Hepatocyte (in vitro differentiated cells): ENCODE data around the gene EEF1A1. TPM values are rescaled to one million over a fixed set of nuclear protein-coding genes. Genes with fewer than 3 reads are reported as not detected.
"Not testable (repeated sequence)": the region's sequence is repeated elsewhere in the genome, so short reads cannot be mapped to it uniquely, and the experiment has no call there.

Source experiments
- DNase-seq: peaks from one replicate; pipeline ENCODE4 v3.0.0-alpha.2; 2016; ENCODE audit warnings: low spot score
- H2AFZ ChIP-seq: fragments of 200-600 bp; sonication (generic); 2 replicates; pipeline ENCODE4 v1.6.0; 2016; ENCODE audit warnings: antibody characterized with exemption, mild to moderate bottlenecking
- H3K27ac ChIP-seq: fragments of 200-600 bp; sonication (generic); 2 replicates; pipeline ENCODE4 v1.5.1; 2016; ENCODE audit warnings: mild to moderate bottlenecking
- H3K27me3 ChIP-seq: fragments of 200-600 bp; sonication (generic); 2 replicates; pipeline ENCODE4 v1.6.1; 2016
- H3K36me3 ChIP-seq: fragments of 200-600 bp; sonication (generic); replicated peaks from 2 replicates; pipeline ENCODE4 v1.5.1; 2016; ENCODE audit warnings: low read depth; ENCODE audit not compliant: insufficient read depth
- H3K4me1 ChIP-seq: fragments of 200-600 bp; sonication (generic); 2 replicates; pipeline ENCODE4 v1.5.1; 2016; ENCODE audit warnings: mild to moderate bottlenecking, moderate library complexity; ENCODE audit not compliant: insufficient read depth
- H3K4me2 ChIP-seq: fragments of 200-600 bp; sonication (generic); 2 replicates; pipeline ENCODE4 v1.6.0; 2016
- H3K4me3 ChIP-seq: fragments of 200-600 bp; sonication (generic); 2 replicates; pipeline ENCODE4 v1.5.1; 2016; ENCODE audit warnings: mild to moderate bottlenecking
- H3K79me2 ChIP-seq: fragments of 200-600 bp; sonication (generic); 2 replicates; pipeline ENCODE4 v1.6.0; 2017; ENCODE audit warnings: mild to moderate bottlenecking
- H3K9me2 ChIP-seq: fragments of 200-600 bp; sonication (generic); replicated peaks from 2 replicates; pipeline ENCODE4 v1.6.0; 2017; ENCODE audit warnings: mild to moderate bottlenecking; ENCODE audit not compliant: insufficient read depth
- H3K9me3 ChIP-seq: fragments of 200-600 bp; sonication (generic); 2 replicates; pipeline ENCODE4 v1.5.1; 2016; ENCODE audit warnings: low read depth, mild to moderate bottlenecking
- H4K20me1 ChIP-seq: fragments of 200-600 bp; sonication (generic); 2 replicates; pipeline ENCODE4 v1.6.0; 2016; ENCODE audit warnings: mild to moderate bottlenecking; ENCODE audit not compliant: insufficient read depth, poor library complexity, severe bottlenecking
- CTCF ChIP-seq: fragments of 200-600 bp; sonication (generic); IDR thresholded peaks from 2 replicates; pipeline ENCODE4 v1.5.1; 2016; ENCODE audit warnings: antibody characterized with exemption, mild to moderate bottlenecking; ENCODE audit not compliant: poor library complexity
- EZH2 ChIP-seq: fragments of 200-600 bp; sonication (generic); IDR thresholded peaks from 2 replicates; pipeline ENCODE4 v1.6.1; 2016; ENCODE audit warnings: antibody characterized with exemption, mild to moderate bottlenecking, borderline replicate concordance
- EZH2phosphoT487 ChIP-seq: fragments of 200-600 bp; sonication (generic); IDR thresholded peaks from one replicate; pipeline ENCODE4 v1.6.1; 2018; ENCODE audit warnings: antibody characterized with exemption, mild to moderate bottlenecking, low read depth, moderate library complexity; ENCODE audit not compliant: unreplicated experiment, severe bottlenecking
- WGBS: methylation state at CpG from one replicate; pipeline ENCODE4 v1.1.6; 2016; ENCODE audit warnings: low lambda C conversion rate; ENCODE audit errors: missing lambda C conversion rate; 5-methylcytosine and 5-hydroxymethylcytosine counted together
- polyA plus RNA-seq: library from polyadenylated mRNA; unstranded; fragments of >200 nt; fragmentation: Nextera tagmentation; extraction: Ambion mirVana; gene quantifications from 2 replicates; pipeline ENCODE4 v1.2.1, GENCODE V29; 2016
- total RNA-seq: library from RNA; depleted of rRNA; stranded (reverse); fragments of >200 nt; gene quantifications from 2 replicates; pipeline ENCODE4 v1.2.3, GENCODE V29; 2014

EEF1A1 gene
- total and polyA plus RNA-seq, 2 experiments from 2014 or later: 2,627 to 11,226 TPM

DNA sequence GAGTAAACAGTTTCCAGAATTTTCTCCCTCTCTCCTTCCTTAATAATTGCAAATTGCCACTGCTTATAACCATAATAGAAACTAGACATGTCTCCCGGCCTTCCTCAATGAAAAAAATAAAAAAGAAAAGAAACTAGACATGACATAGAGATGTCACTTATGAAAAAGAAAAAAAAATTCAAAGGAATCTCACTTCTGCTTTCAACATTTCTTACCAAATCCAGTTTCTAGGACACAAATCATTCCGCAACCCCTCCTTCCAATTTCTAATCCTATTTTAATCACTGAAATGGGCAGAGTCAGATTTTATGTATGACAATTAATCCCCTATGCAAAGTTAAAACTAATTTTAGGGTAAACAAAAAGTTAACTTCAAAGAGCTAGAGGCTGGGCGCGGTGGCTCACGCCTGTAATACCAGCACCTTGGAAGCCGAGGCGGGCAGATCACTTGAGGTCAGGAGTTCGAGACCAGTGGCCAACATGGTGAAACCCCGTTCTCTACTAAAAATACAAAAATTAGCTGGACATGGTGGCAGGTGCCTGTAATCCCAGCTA, 40.1 kb upstream of the EEF1A1 start:
- no peak for DNase-seq
- H3K27ac ChIP-seq: peak overlapping the region; percentile 5
- peak overlapping the region; percentile 14 for H2AFZ ChIP-seq
- no peak overlapping the region for H3K4me3 ChIP-seq
- H3K9me3 ChIP-seq: no peaks in the 10 kb centered on the region
- H3K4me2 ChIP-seq: peak overlapping the region; percentile 24
- no peaks in the 10 kb centered on the region for H3K36me3 ChIP-seq
- H3K9me2 ChIP-seq: no peaks in the 10 kb centered on the region
- no peaks in the 10 kb centered on the region for H4K20me1 ChIP-seq
- TF ChIP-seq EZH2: no peak
- TF ChIP-seq CTCF: no peak
- TF ChIP-seq EZH2phosphoT487: no peak
- WGBS: 85% methylated on average over 9 of the region's 9 CpGs
- H3K4me1 ChIP-seq: no peaks in the 10 kb centered on the region
- no peaks in the 10 kb centered on the region for H3K79me2 ChIP-seq
- no peaks in the 10 kb centered on the region for H3K27me3 ChIP-seq

- TF ChIP-seq EZH2phosphoT487: no peak
- no peak for TF ChIP-seq CTCF
- no peak for TF ChIP-seq EZH2
- DNase-seq: peak; percentile 24
- H3K36me3 ChIP-seq: no peaks in the 10 kb centered on the region
- no peaks in the 10 kb centered on the region for H3K9me2 ChIP-seq
- peak overlapping the region; percentile 5 for H3K27ac ChIP-seq
- no peaks in the 10 kb centered on the region for H3K4me1 ChIP-seq
- WGBS: 46% methylated on average over 8 of the region's 8 CpGs
- no peaks in the 10 kb centered on the region for H3K9me3 ChIP-seq
- no peaks in the 10 kb centered on the region for H4K20me1 ChIP-seq
- H2AFZ ChIP-seq: peak overlapping the region; percentile 14
- no peaks in the 10 kb centered on the region for H3K27me3 ChIP-seq
- no peaks in the 10 kb centered on the region for H3K79me2 ChIP-seq
- no peak overlapping the region for H3K4me3 ChIP-seq
- H3K4me2 ChIP-seq: peak overlapping the region; percentile 24
Observed at GRCh38 chr6:73560182-73560732, 39.4 kb upstream of the EEF1A1 start.

DNA sequence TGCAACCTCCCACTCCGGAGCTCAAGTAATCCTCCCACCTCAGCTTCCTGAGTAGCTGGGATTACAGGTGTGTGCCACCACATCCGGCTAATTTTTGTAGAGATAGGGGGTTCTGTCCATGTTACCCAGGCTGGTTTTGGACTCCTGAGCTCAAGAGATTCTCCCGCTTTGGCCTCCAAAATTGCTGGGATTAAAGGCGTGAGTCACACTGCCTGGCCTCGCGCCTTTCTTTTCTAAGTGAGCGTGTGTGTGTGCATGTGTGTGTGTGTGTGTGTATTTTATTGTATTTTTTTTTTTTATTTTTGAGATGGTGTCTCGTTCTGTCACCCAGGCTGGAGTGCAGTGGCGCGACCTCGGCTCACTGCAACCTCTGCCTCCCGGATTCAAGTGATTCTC, 38.6 kb upstream of the EEF1A1 start:
- 95% methylated on average over 12 of the region's 12 CpGs for WGBS
- H3K36me3 ChIP-seq, DNase-seq, H3K79me2 ChIP-seq, H3K4me2 ChIP-seq, H3K27me3 ChIP-seq, H3K4me1 ChIP-seq, H3K9me2 ChIP-seq, H4K20me1 ChIP-seq, H3K27ac ChIP-seq, H3K9me3 ChIP-seq, H2AFZ ChIP-seq, H3K4me3 ChIP-seq: not testable (repeated sequence)

- Histone ChIP-seq H3K79me2 (no peaks in the 10 kb centered on the region), H3K4me1 (no peaks in the 10 kb centered on the region), H3K9me2 (no peaks in the 10 kb centered on the region), H3K27ac (no peak overlapping the region), H3K36me3 (no peaks in the 10 kb centered on the region), H3K27me3 (no peaks in the 10 kb centered on the region), H2AFZ (no peak overlapping the region), H3K4me2 (no peak overlapping the region), H3K9me3 (no peaks in the 10 kb centered on the region), H4K20me1 (no peaks in the 10 kb centered on the region), H3K4me3 (no peak overlapping the region)
- WGBS: 83% methylated on average over 4 of the region's 4 CpGs
- TF ChIP-seq CTCF (no peak), EZH2 (no peak), EZH2phosphoT487 (no peak)
- DNase-seq: no peak
Observed at GRCh38 chr6:73558624-73559398, 38.0 kb upstream of the EEF1A1 start.
